ENCODE measurements around the gene HYDIN.
"Not testable (repeated sequence)": the region's sequence is repeated elsewhere in the genome, so short reads cannot be mapped to it uniquely, and the experiment has no call there.

Gene HYDIN

DNA sequence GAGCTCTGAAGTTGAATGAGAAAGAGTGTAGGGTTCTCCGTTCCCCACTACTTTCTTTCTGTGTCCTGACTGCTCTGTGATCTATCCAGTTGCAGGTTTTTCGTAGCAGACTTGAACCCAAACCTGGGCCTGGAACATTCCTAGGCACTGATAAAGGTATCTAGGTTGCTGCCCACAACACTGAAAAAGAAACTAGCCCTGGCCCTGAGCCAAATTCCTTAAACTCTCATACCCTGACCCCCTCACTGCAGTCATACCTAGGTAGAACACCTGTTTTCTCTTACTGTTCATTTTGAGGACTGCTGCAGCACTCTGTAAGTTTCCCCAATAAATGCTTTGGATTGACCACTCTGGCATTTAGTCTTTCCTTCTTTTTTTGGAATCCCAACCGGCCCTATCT is 5.4 kb downstream of the HYDIN start:
- DNase-seq (ENCODE audit: low spot score): no peak

- DNase-seq (ENCODE audit: low spot score): no peak
These were observed 12.1 kb downstream of the HYDIN start for GRCh38 chr16:71218306-71218963.

DNA sequence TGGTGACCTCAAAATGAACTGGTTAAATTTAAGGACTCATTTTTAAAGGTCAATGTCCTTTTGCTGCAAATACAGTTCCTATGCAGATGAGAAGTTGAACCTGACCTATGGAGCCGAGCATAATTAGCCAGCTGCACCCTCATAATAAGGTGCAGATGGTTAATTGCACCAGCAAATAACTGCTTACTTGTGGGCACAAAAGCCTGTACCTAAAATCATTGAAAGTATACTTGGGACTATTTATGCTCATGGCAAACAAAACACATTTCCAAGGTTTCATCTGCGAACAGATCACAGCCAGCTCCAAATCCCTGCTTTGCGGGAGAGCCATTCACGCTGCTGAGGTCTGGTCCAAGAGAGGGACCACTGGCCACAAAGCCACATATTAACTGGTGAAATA is 13.0 kb downstream of the HYDIN start:
- DNase-seq (ENCODE audit: low spot score): no peak

DNA sequence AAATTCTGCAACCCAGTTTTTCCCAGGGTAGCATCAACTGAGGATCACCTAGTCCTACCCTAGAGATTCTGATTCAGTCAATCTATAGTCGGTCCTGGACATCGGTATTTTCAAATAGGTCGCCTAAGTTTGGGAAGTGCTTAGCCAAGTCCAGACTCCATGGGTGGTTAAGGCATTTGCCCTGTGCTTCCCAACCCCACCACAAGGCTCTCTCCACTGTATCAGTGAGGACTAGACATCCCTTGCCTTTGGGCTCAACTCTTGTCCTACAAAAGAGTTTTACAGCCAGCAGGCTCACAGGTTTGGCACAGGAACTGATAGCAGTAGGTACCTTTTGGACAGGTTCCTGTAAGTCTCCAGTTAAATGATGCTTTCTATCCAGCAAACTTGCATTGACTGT is 13.8 kb downstream of the HYDIN start:
- DNase-seq (ENCODE audit: low spot score): no peak

DNA sequence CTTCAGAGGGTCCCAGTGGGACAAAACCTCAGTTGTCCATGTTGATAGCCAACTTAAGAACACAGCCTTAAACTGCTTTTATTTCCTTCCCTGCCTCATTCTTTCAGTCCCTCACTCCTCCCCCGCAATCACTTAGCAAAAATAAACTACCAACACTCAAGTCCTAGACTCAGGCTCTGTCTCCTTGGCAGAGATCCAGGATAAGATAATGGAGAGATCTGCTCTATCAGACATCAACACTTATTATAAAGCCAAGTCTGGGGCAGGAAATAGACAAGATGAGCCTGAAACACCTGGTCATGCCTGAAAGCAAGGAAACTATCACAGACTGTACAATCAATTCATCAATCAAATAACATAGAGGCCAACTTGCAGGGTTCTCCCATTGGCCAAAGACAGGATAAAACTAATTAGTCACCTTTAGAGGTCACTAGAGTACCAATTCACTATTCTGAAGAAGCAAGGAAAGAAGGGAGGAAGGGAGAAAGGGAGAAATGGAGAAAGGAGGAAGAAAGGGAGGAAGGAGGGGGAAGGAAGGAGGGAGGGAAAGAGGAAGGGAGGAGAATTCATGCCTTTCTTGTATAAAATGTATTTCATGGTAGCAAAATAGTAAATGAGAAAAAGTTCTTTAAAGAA is 15.7 kb downstream of the HYDIN start:
- DNase-seq (ENCODE audit: low spot score): no peak

GRCh38 chr16:71205482-71206131 is 24.9 kb downstream of the HYDIN start:
- DNase-seq (ENCODE audit: low spot score): peak; percentile 4

GRCh38 chr16:71203631-71204030 is 26.9 kb downstream of the HYDIN start:
- DNase-seq (ENCODE audit: low spot score): no peak

GRCh38 chr16:71201556-71201955 is 29.0 kb downstream of the HYDIN start:
- no peak for DNase-seq (ENCODE audit: low spot score)

DNA sequence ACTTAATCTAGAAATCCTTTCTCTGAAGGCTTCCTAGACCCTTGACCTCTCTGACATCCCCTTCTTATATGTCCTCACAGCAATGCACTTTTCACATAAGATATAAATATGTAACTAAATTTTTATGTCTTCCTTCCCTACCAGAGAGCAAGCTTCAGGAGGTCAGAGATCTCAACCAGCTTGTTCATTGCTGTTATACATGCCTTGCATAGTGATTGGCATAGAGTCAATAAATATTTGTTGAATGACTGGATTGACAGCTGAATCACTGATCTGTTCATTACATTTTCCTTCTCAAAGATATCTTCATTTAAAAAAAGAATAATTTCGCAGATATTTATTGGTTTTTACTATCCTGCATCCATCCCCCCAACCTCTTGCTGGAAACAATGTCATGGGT is 29.5 kb downstream of the HYDIN start:
- no peak for DNase-seq (ENCODE audit: low spot score)

DNA sequence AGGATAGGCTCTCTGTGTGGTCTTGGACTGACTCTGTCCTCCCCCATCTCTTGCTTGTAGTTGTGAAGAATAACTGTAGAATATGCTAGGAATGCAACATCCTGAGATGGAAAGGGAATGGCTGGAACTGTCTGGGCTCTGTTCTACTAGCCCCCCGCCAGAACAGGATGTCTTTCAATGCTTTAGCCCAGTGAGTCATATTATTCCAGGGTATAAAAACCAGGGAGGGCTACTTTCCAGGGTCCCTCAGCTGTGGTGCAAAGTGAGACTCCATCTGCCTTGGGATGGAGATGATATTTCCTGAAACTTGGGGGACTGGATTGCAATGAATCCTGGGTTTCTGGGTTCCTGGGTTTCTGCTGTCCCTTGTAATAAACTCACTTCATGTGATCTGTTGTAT is 32.1 kb downstream of the HYDIN start:
- DNase-seq (ENCODE audit: low spot score): no peak

DNA sequence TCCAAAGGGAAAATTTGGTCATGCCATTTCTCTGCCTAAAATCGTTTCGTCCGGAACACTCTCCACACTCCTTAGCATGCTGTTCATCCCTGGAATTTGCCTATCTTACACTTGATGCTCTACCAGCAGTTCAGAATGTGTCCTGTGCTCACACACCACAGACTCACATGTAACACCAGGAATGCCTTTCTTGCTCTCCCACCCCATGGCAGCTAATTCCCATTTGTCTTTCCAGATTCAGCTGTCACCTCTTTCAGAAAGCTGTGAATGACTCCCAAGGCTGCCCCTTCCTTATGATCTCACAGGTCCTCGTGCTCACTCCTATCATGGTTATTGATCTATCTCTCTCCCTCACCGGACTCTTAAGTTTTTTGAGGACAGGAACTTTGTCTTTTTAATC is 38.1 kb downstream of the HYDIN start:
- DNase-seq (ENCODE audit: low spot score): no peak

- DNase-seq (ENCODE audit: low spot score): no peak
These were observed 41.4 kb downstream of the HYDIN start for GRCh38 chr16:71188956-71189712.

GRCh38 chr16:71185347-71185746 is 45.2 kb downstream of the HYDIN start:
- DNase-seq (ENCODE audit: low spot score): no peak

GRCh38 chr16:71179569-71179968 is 51.0 kb downstream of the HYDIN start:
- no peak for DNase-seq (ENCODE audit: low spot score)

DNA sequence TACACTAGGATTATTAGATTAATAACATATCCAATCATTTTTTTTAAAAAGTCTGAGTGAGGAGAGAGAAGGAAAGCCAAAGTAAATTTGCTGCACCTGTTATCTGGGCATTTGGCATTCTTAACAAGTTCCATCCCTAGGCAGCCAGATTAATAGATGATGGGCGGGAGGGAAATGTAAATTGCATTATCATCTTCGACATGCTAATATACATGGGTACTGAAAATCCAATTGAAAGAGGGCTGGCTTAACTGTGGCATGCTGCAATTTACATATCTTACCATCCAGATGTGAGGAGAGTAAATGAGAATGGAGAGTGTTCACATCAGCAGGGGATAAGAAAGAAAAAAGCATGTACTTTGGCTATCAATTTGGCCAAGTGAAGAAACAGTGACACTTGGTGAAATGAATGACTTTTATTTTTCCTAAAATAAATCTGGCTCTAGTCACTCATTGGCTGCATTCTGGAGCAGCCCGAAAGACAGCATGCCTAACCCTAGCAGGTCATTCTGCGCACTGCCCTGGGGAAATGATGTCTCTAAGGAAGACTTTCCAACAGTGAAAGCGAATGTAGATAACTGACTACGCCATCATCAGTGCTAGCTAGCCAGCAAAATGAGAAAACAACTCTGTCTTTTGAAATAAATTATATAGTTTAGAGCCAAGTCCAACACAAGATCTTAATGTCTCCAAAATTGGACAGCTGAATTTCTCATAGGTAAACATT is 57.9 kb downstream of the HYDIN start:
- DNase-seq (ENCODE audit: low spot score): no peak

DNA sequence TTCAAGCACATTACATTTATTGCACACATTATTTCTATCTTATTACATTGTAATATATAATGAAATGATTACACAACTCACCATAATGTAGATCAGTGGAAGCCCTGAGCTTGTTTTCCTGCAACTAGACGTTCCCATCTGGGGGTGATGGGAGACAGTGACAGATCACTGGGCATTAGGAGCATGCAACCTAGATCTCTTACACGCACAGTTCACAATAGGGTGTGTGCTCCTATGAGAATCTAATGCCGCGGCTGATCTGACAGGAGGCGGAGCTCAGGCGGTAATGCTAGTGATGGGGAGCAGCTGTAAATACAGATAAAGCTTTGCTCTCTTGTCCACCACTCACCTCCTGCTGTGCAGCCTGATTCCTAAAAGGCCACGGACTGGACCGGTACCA is 69.5 kb downstream of the HYDIN start:
- DNase-seq (ENCODE audit: low spot score): not testable (repeated sequence)

GRCh38 chr16:71157278-71157677 is 73.2 kb downstream of the HYDIN start:
- not testable (repeated sequence) for DNase-seq (ENCODE audit: low spot score)

DNA sequence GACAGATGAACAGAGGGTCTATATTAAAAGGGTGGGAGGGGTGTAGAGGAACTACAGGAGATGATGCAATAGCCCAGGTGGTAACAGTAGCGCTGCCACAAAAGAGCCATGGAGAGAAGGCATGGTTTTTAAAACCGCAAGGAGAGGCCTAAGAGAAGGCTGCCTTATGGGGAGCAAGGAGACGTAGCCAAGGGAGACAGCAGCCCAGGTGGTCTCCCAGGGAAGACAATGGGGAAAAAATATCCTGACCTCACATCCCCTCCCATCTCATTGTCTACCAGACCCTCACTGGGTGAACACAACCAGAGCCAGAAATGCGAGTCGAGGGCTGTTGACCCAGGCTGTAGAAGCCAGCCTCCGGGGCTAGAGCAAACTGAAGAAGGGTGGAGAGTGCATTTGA is 77.2 kb downstream of the HYDIN start:
- not testable (repeated sequence) for DNase-seq (ENCODE audit: low spot score)

DNA sequence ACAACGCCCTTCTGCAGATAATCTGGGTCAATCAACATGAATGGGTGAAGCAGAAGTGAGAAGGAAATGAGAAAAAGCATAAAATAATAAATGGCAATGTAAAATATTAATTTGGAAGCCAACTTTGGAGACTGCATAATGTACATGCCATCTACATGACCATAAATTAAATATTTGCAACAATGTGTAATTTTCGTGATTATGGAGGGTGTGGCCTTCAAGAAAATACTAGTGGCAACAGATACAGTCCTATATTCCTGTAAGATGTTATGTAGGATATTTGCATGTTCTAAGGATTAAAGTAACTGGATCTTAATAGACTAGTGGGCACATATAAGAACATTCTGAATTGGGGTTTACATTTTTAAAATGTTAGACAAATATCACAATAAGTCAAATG is 78.9 kb downstream of the HYDIN start:
- DNase-seq (ENCODE audit: low spot score): not testable (repeated sequence)

GRCh38 chr16:71143246-71143645 is 87.3 kb downstream of the HYDIN start:
- not testable (repeated sequence) for DNase-seq (ENCODE audit: low spot score)

DNA sequence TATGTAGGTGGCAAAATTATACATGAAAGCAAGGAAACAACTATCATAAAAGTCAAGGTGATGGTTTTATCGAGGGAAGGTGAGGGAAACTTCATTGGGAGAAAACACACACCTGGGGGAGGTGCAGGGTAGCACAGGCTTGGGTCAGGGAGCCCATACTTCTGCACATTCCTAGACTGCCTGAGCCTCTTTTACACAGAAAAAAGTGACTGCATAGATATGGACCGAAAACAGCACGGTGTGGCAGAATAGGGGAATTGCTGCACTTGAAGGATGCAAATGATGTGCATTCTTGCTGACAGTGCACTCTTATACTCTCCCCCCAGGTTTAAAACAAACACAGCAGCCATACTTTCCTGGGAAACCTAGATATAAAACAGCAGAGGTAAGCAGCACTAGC is 120.0 kb downstream of the HYDIN start:
- not testable (repeated sequence) for DNase-seq (ENCODE audit: low spot score)

GRCh38 chr16:71109656-71110208 is 120.8 kb downstream of the HYDIN start:
- DNase-seq (ENCODE audit: low spot score): not testable (repeated sequence)

Data from putamen (tissue), 1 donor.